Stimulated activated memory B cell treated with anti-CD40 and anti-IgM and Interleukin-4, amounts not matched to agents 10 μg/mL and 1 μg/mL and 100 μg/mL, for 72 hours (primary cell): ENCODE data around the gene TRDMT1.

Source experiments
- ATAC-seq: fragments of 150-1000 bp; cut with Tn5 transposase; 2 replicates; pipeline ENCODE4 v1.10.0; 2021
- H3K27ac Mint-ChIP-seq: one replicate; pipeline ENCODE4 v1.8.0; 2022; ENCODE audit warnings: mild to moderate bottlenecking, mixed read lengths
- H3K27me3 Mint-ChIP-seq: one replicate; pipeline ENCODE4 v1.8.0; 2022; ENCODE audit warnings: mixed read lengths
- H3K36me3 Mint-ChIP-seq: one replicate; pipeline ENCODE4 v1.8.0; 2022; ENCODE audit warnings: mixed read lengths
- H3K4me1 Mint-ChIP-seq: one replicate; pipeline ENCODE4 v1.8.0; 2022; ENCODE audit warnings: mixed read lengths
- H3K4me3 Mint-ChIP-seq: one replicate; pipeline ENCODE4 v1.8.0; 2022; ENCODE audit warnings: mild to moderate bottlenecking, moderate library complexity, mixed read lengths
- H3K9me3 Mint-ChIP-seq: one replicate; pipeline ENCODE4 v1.8.0; 2022; ENCODE audit warnings: mixed read lengths

The TRDMT1 gene

GRCh38 chr10:17236468-17237148 lies 35.1 kb upstream of the TRDMT1 start:
- no peak for ATAC-seq
- Mint-ChIP-seq H3K9me3 (no peaks in the 10 kb centered on the region), H3K4me1 (peaks cover 15% of the 10 kb centered on the region), H3K27ac (no peak overlapping the region), H3K4me3 (no peak overlapping the region), H3K27me3 (no peaks in the 10 kb centered on the region), H3K36me3 (peaks cover 30% of the 10 kb centered on the region)

- Mint-ChIP-seq H3K27ac (no peak overlapping the region), H3K36me3 (peaks cover 43% of the 10 kb centered on the region), H3K4me3 (no peak overlapping the region), H3K9me3 (no peaks in the 10 kb centered on the region), H3K27me3 (no peaks in the 10 kb centered on the region), H3K4me1 (peaks cover 27% of the 10 kb centered on the region)
- no peak for ATAC-seq
Measured at GRCh38 chr10:17235136-17235535, 33.7 kb upstream of the TRDMT1 start.

GRCh38 chr10:17234431-17234945 lies 33.0 kb upstream of the TRDMT1 start:
- Mint-ChIP-seq H3K9me3 (no peaks in the 10 kb centered on the region), H3K27me3 (no peaks in the 10 kb centered on the region), H3K4me3 (no peak overlapping the region), H3K4me1 (peaks cover 27% of the 10 kb centered on the region), H3K36me3 (peaks cover 46% of the 10 kb centered on the region), H3K27ac (peak overlapping the region; percentile 51)
- no peak for ATAC-seq

- no peak for ATAC-seq
- Mint-ChIP-seq H3K36me3 (peaks cover 46% of the 10 kb centered on the region), H3K27me3 (no peaks in the 10 kb centered on the region), H3K27ac (no peak overlapping the region), H3K4me3 (no peak overlapping the region), H3K4me1 (peaks cover 27% of the 10 kb centered on the region), H3K9me3 (no peaks in the 10 kb centered on the region)
Measured at GRCh38 chr10:17233286-17233991, 32.0 kb upstream of the TRDMT1 start.

GRCh38 chr10:17232276-17232960 lies 30.9 kb upstream of the TRDMT1 start:
- no peak for ATAC-seq
- H3K27me3 Mint-ChIP-seq, result no peaks in the 10 kb centered on the region
- peaks cover 46% of the 10 kb centered on the region for H3K36me3 Mint-ChIP-seq
- H3K4me1 Mint-ChIP-seq, result peaks cover 35% of the 10 kb centered on the region
- no peak overlapping the region for H3K27ac Mint-ChIP-seq
- H3K9me3 Mint-ChIP-seq, result no peaks in the 10 kb centered on the region
- H3K4me3 Mint-ChIP-seq, result no peak overlapping the region

- no peak for ATAC-seq
- H3K27me3 Mint-ChIP-seq, result no peaks in the 10 kb centered on the region
- H3K4me3 Mint-ChIP-seq, result no peak overlapping the region
- no peaks in the 10 kb centered on the region for H3K9me3 Mint-ChIP-seq
- H3K36me3 Mint-ChIP-seq, result peaks cover 46% of the 10 kb centered on the region
- H3K27ac Mint-ChIP-seq, result no peak overlapping the region
- peaks cover 41% of the 10 kb centered on the region for H3K4me1 Mint-ChIP-seq
Measured at GRCh38 chr10:17231788-17232187, 30.3 kb upstream of the TRDMT1 start.

GRCh38 chr10:17229967-17230682 lies 28.7 kb upstream of the TRDMT1 start:
- peaks cover 34% of the 10 kb centered on the region for H3K36me3 Mint-ChIP-seq
- no peaks in the 10 kb centered on the region for H3K27me3 Mint-ChIP-seq
- peak; percentile 80 for ATAC-seq
- H3K4me3 Mint-ChIP-seq, result peak overlapping the region; percentile 98
- no peaks in the 10 kb centered on the region for H3K9me3 Mint-ChIP-seq
- H3K27ac Mint-ChIP-seq, result peak overlapping the region; percentile 97
- peaks cover 46% of the 10 kb centered on the region for H3K4me1 Mint-ChIP-seq

- no peaks in the 10 kb centered on the region for H3K9me3 Mint-ChIP-seq
- no peak for ATAC-seq
- H3K36me3 Mint-ChIP-seq, result peaks cover 29% of the 10 kb centered on the region
- H3K27me3 Mint-ChIP-seq, result no peaks in the 10 kb centered on the region
- H3K27ac Mint-ChIP-seq, result peak overlapping the region; percentile 97
- H3K4me1 Mint-ChIP-seq, result peaks cover 46% of the 10 kb centered on the region
- H3K4me3 Mint-ChIP-seq, result peak overlapping the region; percentile 98
Measured at GRCh38 chr10:17229717-17229966, 28.2 kb upstream of the TRDMT1 start.

GRCh38 chr10:17229016-17229716 lies 27.7 kb upstream of the TRDMT1 start:
- H3K27me3 Mint-ChIP-seq, result no peaks in the 10 kb centered on the region
- peaks cover 46% of the 10 kb centered on the region for H3K4me1 Mint-ChIP-seq
- peak overlapping the region; percentile 97 for H3K27ac Mint-ChIP-seq
- no peaks in the 10 kb centered on the region for H3K9me3 Mint-ChIP-seq
- H3K4me3 Mint-ChIP-seq, result peak overlapping the region; percentile 98
- H3K36me3 Mint-ChIP-seq, result peaks cover 24% of the 10 kb centered on the region
- ATAC-seq, result peak; percentile 70

GRCh38 chr10:17228091-17229015 lies 26.9 kb upstream of the TRDMT1 start, which contains the start of gene VIM:
TSS of gene VIM (plus strand) at chr10:17228241. CDS start at chr10:17229423, 1,182 bp downstream.
- Mint-ChIP-seq H3K4me3 (peak within 1 kb of the TSS; percentile 98), H3K36me3 (peaks cover 22% of the 10 kb centered on the region), H3K9me3 (no peaks in the 10 kb centered on the region), H3K4me1 (peaks cover 46% of the 10 kb centered on the region), H3K27me3 (no peaks in the 10 kb centered on the region), H3K27ac (peak within 1 kb of the TSS; percentile 97)
- ATAC-seq, result peak; percentile 64

- H3K27me3 Mint-ChIP-seq, result no peaks in the 10 kb centered on the region
- H3K4me1 Mint-ChIP-seq, result peaks cover 48% of the 10 kb centered on the region
- no peaks in the 10 kb centered on the region for H3K9me3 Mint-ChIP-seq
- ATAC-seq, result peak; percentile 28
- H3K36me3 Mint-ChIP-seq, result peaks cover 21% of the 10 kb centered on the region
- H3K4me3 Mint-ChIP-seq, result peak overlapping the region; percentile 98
- H3K27ac Mint-ChIP-seq, result peak overlapping the region; percentile 97
Measured at GRCh38 chr10:17227367-17228090, 26.1 kb upstream of the TRDMT1 start.

- no peak for ATAC-seq
- Mint-ChIP-seq H3K9me3 (no peaks in the 10 kb centered on the region), H3K4me1 (peaks cover 48% of the 10 kb centered on the region), H3K27ac (peak overlapping the region; percentile 97), H3K36me3 (peaks cover 16% of the 10 kb centered on the region), H3K27me3 (no peaks in the 10 kb centered on the region), H3K4me3 (peak overlapping the region; percentile 98)
Measured at GRCh38 chr10:17226891-17227303, 25.4 kb upstream of the TRDMT1 start.

GRCh38 chr10:17225808-17226207 lies 24.3 kb upstream of the TRDMT1 start:
- H3K27me3 Mint-ChIP-seq, result no peaks in the 10 kb centered on the region
- H3K9me3 Mint-ChIP-seq, result no peaks in the 10 kb centered on the region
- H3K27ac Mint-ChIP-seq, result no peak overlapping the region
- ATAC-seq, result no peak
- H3K4me3 Mint-ChIP-seq, result no peak overlapping the region
- H3K36me3 Mint-ChIP-seq, result peaks cover 9% of the 10 kb centered on the region
- H3K4me1 Mint-ChIP-seq, result peaks cover 37% of the 10 kb centered on the region
